ENCODE data around the gene IFNA4.

DNA sequence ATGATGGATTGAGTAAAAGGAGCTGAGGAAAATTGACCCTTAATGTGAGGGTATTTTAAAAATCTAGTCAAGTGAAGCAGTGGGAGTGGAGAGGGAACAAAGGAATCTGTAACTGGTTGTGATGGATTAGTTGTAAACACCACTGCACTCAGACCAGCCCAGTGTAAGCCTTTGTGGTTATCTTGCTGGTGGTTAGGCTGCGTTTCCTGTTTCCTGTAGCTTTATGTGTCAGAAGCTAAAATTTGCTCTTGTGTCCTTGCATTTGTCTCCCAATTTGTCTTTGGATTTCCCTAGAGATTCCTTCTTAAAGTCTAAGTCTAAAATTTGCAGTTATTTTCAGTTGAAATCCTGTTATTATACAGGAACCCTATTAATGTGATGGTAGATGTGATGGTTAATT lies 27.2 kb downstream of the IFNA4 start:
- TF ChIP-seq CTCF (IDR thresholded peaks at IDR 0.05) (no peak), POLR2A (IDR thresholded peaks at IDR 0.05) (no peak)

Data from body of pancreas (tissue), 4 donors.